HAP-1 (cell line): ENCODE data around the gene MOB3C.
A peak's percentile ranks its signal among the peaks of the same experiment; 100 is the strongest.
"Not testable (repeated sequence)": the region's sequence is repeated elsewhere in the genome, so short reads cannot be mapped to it uniquely, and the experiment has no call there.

Experiments used
- DNase-seq, 2 experiments: peaks; one replicate each; pipeline ENCODE4 v3.0.0-alpha.2; 2016 to 2020; ENCODE audit warnings: low spot score in 2 of 2
- H3K27me3 ChIP-seq: fragments of 250-450 bp; sonication (Bioruptor Pico); 2 replicates; pipeline ENCODE4 v1.5.1; 2020; ENCODE audit warnings: low read depth, mild to moderate bottlenecking, moderate library complexity
- H3K36me3 ChIP-seq: fragments of 250-450 bp; sonication (Bioruptor Pico); replicated peaks from 2 replicates; pipeline ENCODE4 v1.5.1; 2020; ENCODE audit warnings: mild to moderate bottlenecking
- H3K4me1 ChIP-seq: fragments of 250-450 bp; sonication (Bioruptor Pico); 2 replicates; pipeline ENCODE4 v1.5.1; 2020; ENCODE audit warnings: mild to moderate bottlenecking
- H3K4me3 ChIP-seq: fragments of 250-450 bp; sonication (Bioruptor Pico); 2 replicates; pipeline ENCODE4 v1.5.1; 2020; ENCODE audit warnings: mild to moderate bottlenecking, moderate library complexity
- H3K9me3 ChIP-seq: fragments of 250-450 bp; sonication (Bioruptor Pico); 2 replicates; pipeline ENCODE4 v1.5.1; 2020; ENCODE audit warnings: mild to moderate bottlenecking, moderate library complexity
- in situ Hi-C: fragments of 300-500 bp; cut with MboI; formaldehyde crosslinking; loops from 3 replicates; pipeline ENCODE4 v1.14.3; 2020; ENCODE audit warnings: low sequenced_read_pairs, inconsistent platforms, mixed read lengths

The MOB3C gene

GRCh38 chr1:46616277-46617107, at the start of gene MOB3C:
MOB3C (minus strand) TSS chr1:46616811; CDS start chr1:46613321, 3,490 bp downstream.
- no peaks in the 10 kb centered on the region for H3K9me3 ChIP-seq
- H3K4me3 ChIP-seq: peak within 1 kb of the TSS; percentile 51
- no peaks in the 10 kb centered on the region for H3K27me3 ChIP-seq
- DNase-seq: peak; percentile 12 to 71
- in situ Hi-C loops: no loop called here
- peaks cover 4% of the 10 kb centered on the region; the same call in 1 of the 2 replicates for H3K4me1 ChIP-seq
- no peaks in the 10 kb centered on the region for H3K36me3 ChIP-seq

GRCh38 chr1:46665983-46666382, 49.4 kb upstream of the MOB3C start:
- DNase-seq: no peak
- H3K9me3 ChIP-seq: no peaks in the 10 kb centered on the region
- peaks cover 25% of the 10 kb centered on the region for H3K36me3 ChIP-seq
- H3K4me1 ChIP-seq: peaks cover 6% of the 10 kb centered on the region
- no peaks in the 10 kb centered on the region for H3K27me3 ChIP-seq
- H3K4me3 ChIP-seq: no peak overlapping the region
- in situ Hi-C loops: no loop called here

DNA sequence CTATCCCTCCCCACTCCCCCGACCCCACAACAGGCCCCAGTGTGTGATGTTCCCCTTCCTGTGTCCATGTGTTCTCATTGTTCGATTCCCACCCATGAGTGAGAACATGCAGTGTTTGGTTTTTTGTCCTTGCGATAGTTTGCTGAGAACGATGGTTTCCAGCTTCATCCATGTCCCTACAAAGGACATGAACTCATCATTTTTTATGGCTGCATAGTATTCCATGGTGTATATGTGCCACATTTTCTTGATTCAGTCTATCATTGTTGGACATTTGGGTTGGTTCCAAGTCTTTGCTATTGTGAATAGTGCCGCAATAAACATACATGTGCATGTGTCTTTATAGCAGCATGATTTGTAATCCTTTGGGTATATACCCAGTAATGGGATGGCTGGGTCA, 46.3 kb upstream of the MOB3C start:
- in situ Hi-C loops, DNase-seq, H3K27me3 ChIP-seq, H3K9me3 ChIP-seq, H3K4me1 ChIP-seq, H3K4me3 ChIP-seq: not testable (repeated sequence)
- peaks cover 29% of the 10 kb centered on the region for H3K36me3 ChIP-seq

GRCh38 chr1:46660116-46660515, 43.5 kb upstream of the MOB3C start:
- H3K4me3 ChIP-seq, H3K27me3 ChIP-seq, in situ Hi-C loops, H3K4me1 ChIP-seq, H3K9me3 ChIP-seq, DNase-seq: not testable (repeated sequence)
- H3K36me3 ChIP-seq: peaks cover 40% of the 10 kb centered on the region

- no peaks in the 10 kb centered on the region for H3K27me3 ChIP-seq
- no peaks in the 10 kb centered on the region for H3K4me1 ChIP-seq
- peaks cover 38% of the 10 kb centered on the region for H3K36me3 ChIP-seq
- H3K4me3 ChIP-seq: no peak overlapping the region
- H3K9me3 ChIP-seq: no peaks in the 10 kb centered on the region
- in situ Hi-C loops: no loop called here
- no peak for DNase-seq
These were observed 42.8 kb upstream of the MOB3C start for GRCh38 chr1:46659307-46659870.

- in situ Hi-C loops: no loop called here
- Histone ChIP-seq H3K4me1 (no peaks in the 10 kb centered on the region), H3K9me3 (no peaks in the 10 kb centered on the region), H3K36me3 (peaks cover 25% of the 10 kb centered on the region), H3K27me3 (no peaks in the 10 kb centered on the region), H3K4me3 (no peak overlapping the region)
- DNase-seq: no peak
These were observed 41.2 kb upstream of the MOB3C start for GRCh38 chr1:46657775-46658174.

GRCh38 chr1:46656643-46657042, 40.0 kb upstream of the MOB3C start:
- H3K36me3 ChIP-seq: peaks cover 25% of the 10 kb centered on the region
- no peak for DNase-seq
- in situ Hi-C loops: no loop called here

GRCh38 chr1:46655848-46656247, 39.2 kb upstream of the MOB3C start:
- no peak overlapping the region for H3K4me3 ChIP-seq
- no peaks in the 10 kb centered on the region for H3K9me3 ChIP-seq
- H3K4me1 ChIP-seq: no peaks in the 10 kb centered on the region
- DNase-seq: no peak
- peaks cover 30% of the 10 kb centered on the region for H3K36me3 ChIP-seq
- in situ Hi-C loops: no loop called here
- H3K27me3 ChIP-seq: no peaks in the 10 kb centered on the region

More at GRCh38 chr1:46656643-46657042, 40.0 kb upstream of the MOB3C start:
- Histone ChIP-seq H3K4me1 (no peaks in the 10 kb centered on the region), H3K4me3 (no peak overlapping the region), H3K27me3 (no peaks in the 10 kb centered on the region), H3K9me3 (no peaks in the 10 kb centered on the region)

DNA sequence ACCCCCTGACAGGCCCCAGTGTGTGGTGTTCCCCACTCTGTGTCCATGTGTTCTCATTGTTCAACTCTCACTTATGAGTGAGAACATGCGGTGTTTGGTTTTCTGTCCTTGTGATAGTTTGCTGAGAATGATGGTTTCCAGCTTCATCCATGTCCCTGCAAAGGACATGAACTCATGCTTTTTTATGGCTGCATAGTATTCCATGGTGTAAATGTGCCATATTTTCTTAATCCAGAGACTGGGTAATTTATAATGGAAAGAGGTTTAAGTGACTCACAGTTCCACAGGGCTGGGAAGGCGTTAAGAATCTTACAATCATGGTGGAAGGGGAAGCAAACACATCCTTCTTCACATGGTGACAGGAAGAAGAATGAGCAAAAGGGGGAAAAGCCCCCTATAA, 38.1 kb upstream of the MOB3C start:
- DNase-seq, H3K4me1 ChIP-seq, H3K4me3 ChIP-seq, H3K27me3 ChIP-seq, in situ Hi-C loops, H3K9me3 ChIP-seq: not testable (repeated sequence)
- H3K36me3 ChIP-seq: peaks cover 38% of the 10 kb centered on the region

DNA sequence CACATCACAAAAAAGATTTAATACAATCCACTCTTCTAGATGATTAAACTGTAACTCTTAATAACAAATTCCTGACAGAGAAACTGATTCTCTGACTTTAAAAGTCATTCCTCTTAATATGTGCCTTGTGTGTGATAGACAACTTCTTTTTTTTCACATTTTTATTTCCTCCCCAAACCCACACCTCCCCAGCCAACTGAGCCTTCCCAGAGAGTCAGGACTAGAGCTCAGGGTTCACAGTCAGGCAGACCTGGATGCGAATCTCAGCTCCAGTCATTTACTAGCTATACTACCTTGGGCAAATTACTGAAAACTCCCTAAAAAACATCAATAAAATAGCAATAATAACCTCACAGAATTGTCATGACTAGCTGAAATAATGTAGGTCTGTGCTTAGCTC, 37.4 kb upstream of the MOB3C start:
- DNase-seq: no peak
- Histone ChIP-seq H3K9me3 (no peaks in the 10 kb centered on the region), H3K4me3 (no peak overlapping the region), H3K36me3 (peaks cover 44% of the 10 kb centered on the region), H3K4me1 (no peaks in the 10 kb centered on the region), H3K27me3 (no peaks in the 10 kb centered on the region)
- in situ Hi-C loops: no loop called here

DNA sequence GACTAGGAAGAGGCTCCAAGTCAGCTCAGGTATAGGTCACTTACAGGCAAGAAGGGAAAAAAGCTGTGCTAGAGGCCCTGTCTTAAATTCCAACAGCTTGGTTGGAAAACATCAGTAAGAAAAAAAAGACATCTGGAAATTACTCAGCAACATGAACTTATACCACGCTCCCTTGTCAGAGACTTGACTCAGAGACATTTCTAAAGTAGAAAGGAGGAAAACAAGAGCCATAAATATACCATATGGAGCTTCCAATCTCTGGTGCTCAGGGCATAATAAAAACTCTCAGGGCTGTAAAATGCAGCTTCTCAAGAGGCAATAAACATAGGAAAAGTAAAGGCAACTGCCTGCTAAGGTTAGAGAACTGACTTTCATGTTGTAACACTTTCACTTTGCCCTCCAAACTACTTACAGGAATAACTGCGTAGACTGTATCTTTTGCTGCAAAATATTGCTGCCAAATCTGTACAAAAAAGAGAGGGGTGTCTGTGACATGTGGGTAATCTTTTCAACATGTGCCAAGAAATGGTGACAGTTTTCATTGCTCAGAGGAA, 36.9 kb upstream of the MOB3C start:
- H3K4me3 ChIP-seq: no peak overlapping the region
- in situ Hi-C loops: no loop called here
- H3K36me3 ChIP-seq: peaks cover 44% of the 10 kb centered on the region
- H3K9me3 ChIP-seq: no peaks in the 10 kb centered on the region
- DNase-seq: no peak
- H3K4me1 ChIP-seq: no peaks in the 10 kb centered on the region
- no peaks in the 10 kb centered on the region for H3K27me3 ChIP-seq

DNA sequence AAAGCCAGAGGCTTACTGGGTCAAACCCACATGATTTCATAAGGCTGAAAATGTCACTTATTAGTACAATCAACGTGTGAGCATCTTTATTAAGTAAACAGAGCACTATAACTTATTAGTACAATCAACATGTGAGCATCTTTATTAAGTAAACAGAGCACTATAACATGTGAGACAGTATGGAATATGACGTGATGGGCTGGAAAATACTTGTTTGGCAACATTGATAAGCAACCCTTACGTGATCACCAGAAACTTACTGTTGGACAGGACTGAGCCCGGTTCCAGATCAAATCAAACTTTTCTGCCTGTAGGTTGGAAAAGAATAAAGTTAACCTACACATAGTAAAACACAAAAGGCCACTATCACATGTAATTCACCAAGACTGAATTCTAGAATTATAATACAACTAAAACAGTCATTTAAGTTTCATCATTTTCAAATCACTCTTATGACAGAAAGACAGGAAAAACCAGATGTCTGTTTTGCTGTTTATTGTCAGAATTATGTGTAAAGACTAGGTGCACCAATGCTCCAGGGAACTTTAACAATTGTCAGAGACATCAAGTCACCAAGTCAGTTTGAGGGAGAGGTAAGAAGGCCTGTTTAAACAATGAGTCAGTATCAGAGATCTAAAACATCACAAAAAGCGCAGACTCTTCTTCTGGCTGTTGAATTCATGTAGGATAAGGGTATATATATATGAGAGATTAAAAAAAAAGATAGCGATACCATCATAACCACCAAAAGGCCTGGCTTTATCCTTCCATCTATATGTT, 35.9 kb upstream of the MOB3C start:
- Histone ChIP-seq H3K4me1 (no peaks in the 10 kb centered on the region), H3K36me3 (peaks cover 39% of the 10 kb centered on the region), H3K4me3 (no peak overlapping the region), H3K27me3 (no peaks in the 10 kb centered on the region), H3K9me3 (no peaks in the 10 kb centered on the region)
- DNase-seq: no peak
- in situ Hi-C loops: no loop called here

- DNase-seq, in situ Hi-C loops, H3K4me1 ChIP-seq, H3K9me3 ChIP-seq, H3K27me3 ChIP-seq, H3K4me3 ChIP-seq: not testable (repeated sequence)
- peaks cover 34% of the 10 kb centered on the region for H3K36me3 ChIP-seq
These were observed 34.5 kb upstream of the MOB3C start for GRCh38 chr1:46651152-46651551.

DNA sequence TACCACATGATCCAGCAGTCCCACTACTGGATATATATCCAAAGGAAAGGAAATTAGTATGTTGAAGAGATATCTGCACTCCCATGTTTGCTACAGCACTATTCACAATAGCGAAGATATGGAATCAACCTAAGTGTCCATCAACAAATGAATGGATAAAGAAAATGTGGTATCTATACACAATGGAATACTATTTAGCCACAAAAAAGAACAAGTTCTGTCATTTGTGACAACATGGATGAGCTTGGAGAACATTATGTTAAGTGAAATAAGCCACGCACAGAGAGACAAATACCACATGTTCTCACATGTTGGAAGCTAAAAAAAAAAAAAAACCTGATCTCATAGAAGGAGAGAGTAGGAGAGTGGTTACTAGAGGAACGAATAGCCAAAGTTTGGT, 33.9 kb upstream of the MOB3C start:
- Histone ChIP-seq H3K36me3 (peaks cover 33% of the 10 kb centered on the region), H3K4me3 (no peak overlapping the region), H3K9me3 (peaks cover 2% of the 10 kb centered on the region; the same call in 1 of the 2 replicates), H3K27me3 (no peaks in the 10 kb centered on the region), H3K4me1 (no peaks in the 10 kb centered on the region)
- in situ Hi-C loops: no loop called here
- no peak for DNase-seq
